Spleen (tissue), 13 donors: ENCODE measurements around the gene THBS2. TPM values are rescaled to one million over a fixed set of nuclear protein-coding genes. Genes with fewer than 3 reads are reported as not detected.
"Not testable (repeated sequence)": the region's sequence is repeated elsewhere in the genome, so short reads cannot be mapped to it uniquely, and the experiment has no call there.

Experiments
- DNase-seq: peaks from one replicate; pipeline ENCODE4 v3.0.0-alpha.2; 2020
- H3K27ac ChIP-seq, 8 donors: fragments of 200-600 bp; sonication (generic) in 7 of 8; 1 replicate in 4 of 8; 2 replicates in 4 of 8; pipeline versions ENCODE4 v1.5.0 to v1.8.0; 2016 to 2021; ENCODE audit warnings: inconsistent platforms in 4 of 8, mild to moderate bottlenecking in 4 of 8, moderate library complexity in 1 of 8
- H3K27me3 ChIP-seq, 7 donors: fragments of 200-600 bp; sonication (generic) in 6 of 7; replicated peaks in 1 of 7; 1 replicate in 4 of 7; 2 replicates in 3 of 7; pipeline versions ENCODE4 v1.5.0 to v1.8.0; 2016 to 2021; ENCODE audit warnings: inconsistent platforms in 3 of 7, mild to moderate bottlenecking in 1 of 7
- H3K36me3 ChIP-seq, 6 donors: fragments of 200-600 bp; sonication (generic) in 5 of 6; 1 replicate in 4 of 6; 2 replicates in 2 of 6; pipeline versions ENCODE4 v1.5.0 to v1.8.0; 2016 to 2021; ENCODE audit warnings: inconsistent platforms in 2 of 6
- H3K4me1 ChIP-seq, 6 donors: fragments of 200-600 bp; sonication (generic) in 5 of 6; 1 replicate in 3 of 6; 2 replicates in 3 of 6; pipeline versions ENCODE4 v1.5.0 to v1.8.0; 2016 to 2021; ENCODE audit warnings: inconsistent platforms in 3 of 6
- H3K4me3 ChIP-seq, 8 donors: fragments of 200-600 bp; sonication (generic) in 7 of 8; 1 replicate in 4 of 8; 2 replicates in 4 of 8; pipeline versions ENCODE4 v1.5.0 to v1.8.0; 2016 to 2021; ENCODE audit warnings: inconsistent platforms in 4 of 8, mild to moderate bottlenecking in 4 of 8, moderate library complexity in 2 of 8
- H3K9me3 ChIP-seq, 8 donors: fragments of 200-600 bp; sonication (generic) in 7 of 8; 1 replicate in 4 of 8; 2 replicates in 4 of 8; pipeline versions ENCODE4 v1.5.0 to v1.8.0; 2016 to 2021; ENCODE audit warnings: inconsistent platforms in 4 of 8
- CTCF ChIP-seq, 11 experiments: fragments of 200-600 bp in 7 of 11; fragments of 450-650 bp in 4 of 11; sonication (generic) in 4 of 11; IDR thresholded peaks in 8 of 11; conservative IDR thresholded peaks in 3 of 11; 1 replicate in 7 of 11; 2 replicates in 4 of 11; pipeline versions ENCODE4 v1.4.0 to v1.8.0; 2016 to 2021; ENCODE audit warnings: antibody characterized with exemption in 11 of 11, inconsistent platforms in 4 of 11, mild to moderate bottlenecking in 1 of 11
- POLR2A ChIP-seq, 3 donors: fragments of 450-650 bp; IDR thresholded peaks; one replicate each; pipeline ENCODE4 v1.5.1; 2017; ENCODE audit warnings: antibody characterized with exemption in 3 of 3, mild to moderate bottlenecking in 1 of 3
- POLR2AphosphoS5 ChIP-seq, 3 donors: sonication (generic); formaldehyde crosslinking; IDR thresholded peaks; one replicate each; pipeline ENCODE4 v1.5.1; 2017; ENCODE audit warnings: antibody characterized with exemption in 3 of 3
- WGBS, 5 donors: extraction: QIAGEN DNeasy Blood & Tissue Kit in 3 of 5; methylation state at CpG; one replicate each; pipeline versions ENCODE4 v1.1.5 to v1.1.7; 2013 to 2018; 5-methylcytosine and 5-hydroxymethylcytosine counted together
- intact Hi-C: fragments of 100-400 bp; cut with DNase I; formaldehyde crosslinking; loops from one replicate; pipeline ENCODE4 v1.15.0; 2023; ENCODE audit warnings: low total_unique reads
- long read RNA-seq, 2 donors: transcript quantifications; one replicate each; lab custom pipeline, GENCODE V29; 2026
- polyA plus RNA-seq, 3 donors: library from polyadenylated mRNA; stranded (reverse); fragments of 200-250 nt; gene quantifications; one replicate each; pipeline ENCODE4 v1.2.1, GENCODE V29; 2013
- total RNA-seq, 7 donors: library from RNA; depleted of rRNA in 3 of 7; stranded (reverse); fragments of >200 nt in 3 of 7; fragmentation: NEBNext Ultra II Directional in 4 of 7; extraction: Animal tissue kit (Norgen Biotek cat#: 25700) in 4 of 7; gene quantifications; one replicate each; pipeline versions ENCODE4 v1.1.0 to v1.2.1, GENCODE V29; 2016 to 2021
- donor health status: healthy with polysubstance abuse.
- donor health status: DM: no; HTN: no; CAD: no; lungs with moderate emphysema.
- donor health status: DM: no; HTN: no; CAD: no.
- donor health status: Bipolar disorder and iron deficiency.
- donor health status: healthy.
- donor health status: DM: no; HTN: no; CAD: no.
- donor health status: DM: yes; HTN: yes; CAD: no.

THBS2 gene
- total RNA-seq: 10 to 100 TPM in 2 of 7 donors, 1 to 10 TPM in 5; 2.5 to 24.9 (median 8.1) TPM
- 1 to 10 TPM; 1.2 to 2.7 (median 1.5) TPM for polyA plus RNA-seq
- long read RNA-seq, donor 1, full-length matches to known transcripts: 3 of 3 reads
- long read RNA-seq, donor 1, partial matches to known transcripts: 0 of 3 reads
- long read RNA-seq, donor 1, other reads (novel, unspliced or antisense): 0 of 3 reads
- long read RNA-seq, donor 2, full-length matches to known transcripts: 4 of 10 reads
- long read RNA-seq, donor 2, partial matches to known transcripts: 6 of 10 reads
- long read RNA-seq, donor 2, other reads (novel, unspliced or antisense): 0 of 10 reads

- Histone ChIP-seq H3K27ac (peak within 1 kb of the TSS in 2 of 8 donors; percentile 4 to 12), H3K4me1 (peaks cover 0 to 31% (median 19%) of the 10 kb centered on the region in 6 donors), H3K9me3 (no peaks in the 10 kb centered on the region), H3K4me3 (peak within 1 kb of the TSS in 6 of 8 donors; percentile 3 to 56 (median 26)), H3K36me3 (no peaks in the 10 kb centered on the region), H3K27me3 (peaks cover 0 to 75% (median 24%) of the 10 kb centered on the region in 7 donors)
- 9 to 11% (median 10%) methylated on average over 33 to 34 of the region's 34 CpGs for WGBS, 5 donors
- intact Hi-C loops: no loop called here
- TF ChIP-seq CTCF (IDR thresholded peaks at IDR 0.05 in 8 of 11, conservative IDR thresholded peaks at IDR 0.05 in 3 of 11) (no peak), POLR2AphosphoS5 (IDR thresholded peaks at IDR 0.05) (peak; percentile 45 to 69 (median 60))
- DNase-seq: no peak
Observed at GRCh38 chr6:169253337-169254238, at the start of gene THBS2. Gene THBS2, minus strand, starts transcription at chr6:169253846. Its CDS starts 3,062 bp downstream, at chr6:169250784.

GRCh38 chr6:169302716-169303115 is 49.1 kb upstream of the THBS2 start:
- TF ChIP-seq POLR2AphosphoS5 (IDR thresholded peaks at IDR 0.05) (no peak), CTCF (IDR thresholded peaks at IDR 0.05 in 8 of 11, conservative IDR thresholded peaks at IDR 0.05 in 3 of 11) (no peak), POLR2A (IDR thresholded peaks at IDR 0.05) (no peak)
- no peaks in the 10 kb centered on the region for H3K4me1 ChIP-seq
- no peak overlapping the region for H3K4me3 ChIP-seq
- WGBS, 5 donors: 59 to 84% (median 63%) methylated on average over 2 to 3 of the region's 3 CpGs
- intact Hi-C loops: no loop called here
- DNase-seq: no peak
- no peaks in the 10 kb centered on the region for H3K27me3 ChIP-seq
- H3K27ac ChIP-seq: no peak overlapping the region
- peaks cover 0 to 33% (median 12%) of the 10 kb centered on the region in 8 donors for H3K9me3 ChIP-seq
- no peaks in the 10 kb centered on the region for H3K36me3 ChIP-seq

- TF ChIP-seq POLR2A (IDR thresholded peaks at IDR 0.05): no peak
- no peak for TF ChIP-seq CTCF (IDR thresholded peaks at IDR 0.05 in 8 of 11, conservative IDR thresholded peaks at IDR 0.05 in 3 of 11)
- no peak for TF ChIP-seq POLR2AphosphoS5 (IDR thresholded peaks at IDR 0.05)
- no peaks in the 10 kb centered on the region for H3K36me3 ChIP-seq
- DNase-seq: no peak
- H3K9me3 ChIP-seq: peaks cover 0 to 31% (median 10%) of the 10 kb centered on the region in 8 donors
- H3K27ac ChIP-seq: no peak overlapping the region
- H3K4me3 ChIP-seq: no peak overlapping the region
- intact Hi-C loops: no loop called here
- no peaks in the 10 kb centered on the region for H3K4me1 ChIP-seq
- H3K27me3 ChIP-seq: no peaks in the 10 kb centered on the region
Observed at GRCh38 chr6:169302255-169302654, 48.6 kb upstream of the THBS2 start.

- WGBS, 5 donors: 74 to 91% (median 82%) methylated on average over 4 of the region's 4 CpGs
- TF ChIP-seq POLR2A (IDR thresholded peaks at IDR 0.05) (no peak), POLR2AphosphoS5 (IDR thresholded peaks at IDR 0.05) (no peak), CTCF (IDR thresholded peaks at IDR 0.05 in 8 of 11, conservative IDR thresholded peaks at IDR 0.05 in 3 of 11) (no peak)
- Histone ChIP-seq H3K4me3 (no peak overlapping the region), H3K27ac (no peak overlapping the region), H3K27me3 (no peaks in the 10 kb centered on the region), H3K9me3 (peaks cover 0 to 25% (median 8%) of the 10 kb centered on the region in 8 donors), H3K36me3 (no peaks in the 10 kb centered on the region), H3K4me1 (no peaks in the 10 kb centered on the region)
- intact Hi-C loops: no loop called here
- no peak for DNase-seq
Observed at GRCh38 chr6:169300916-169301315, 47.3 kb upstream of the THBS2 start.

- 56 to 78% (median 59%) methylated on average over 1 of the region's 1 CpG for WGBS, 5 donors
Observed at GRCh38 chr6:169298626-169299025, 45.0 kb upstream of the THBS2 start.

More at GRCh38 chr6:169298626-169299025, 45.0 kb upstream of the THBS2 start:
- H3K27ac ChIP-seq, DNase-seq, H3K4me3 ChIP-seq, intact Hi-C loops, H3K4me1 ChIP-seq, H3K36me3 ChIP-seq, H3K27me3 ChIP-seq: not testable (repeated sequence)
- peaks cover 0 to 23% (median 8%) of the 10 kb centered on the region in 8 donors for H3K9me3 ChIP-seq
